Liver (tissue), 9 donors: ENCODE results near the gene PPARA. TPM values are rescaled to one million over a fixed set of nuclear protein-coding genes. Genes with fewer than 3 reads are reported as not detected.
A peak's percentile ranks its signal among the peaks of the same experiment; 100 is the strongest.

Experiments
- DNase-seq: peaks from one replicate; pipeline ENCODE4 v3.0.0-alpha.2; 2017; ENCODE audit warnings: low spot score
- H3K27ac ChIP-seq, 2 donors: one replicate each; pipeline ENCODE4 v1.7.0; 2013; ENCODE audit warnings: inconsistent platforms in 2 of 2, low read length in 2 of 2, control low read depth in 1 of 2, low read depth in 1 of 2, mild to moderate bottlenecking in 1 of 2
- H3K27me3 ChIP-seq, 4 donors: one replicate each; pipeline versions ENCODE4 v1.6.1 to v1.7.0; 2013; ENCODE audit warnings: low read length in 3 of 4, inconsistent platforms in 1 of 4, mild to moderate bottlenecking in 1 of 4, moderate library complexity in 1 of 4; ENCODE audit not compliant: control insufficient read depth in 4 of 4, insufficient read depth in 4 of 4
- H3K36me3 ChIP-seq, 4 donors: one replicate each; pipeline versions ENCODE4 v1.6.1 to v1.7.0; 2013; ENCODE audit warnings: low read length in 3 of 4, mild to moderate bottlenecking in 3 of 4, low read depth in 1 of 4, moderate library complexity in 1 of 4; ENCODE audit not compliant: control insufficient read depth in 4 of 4, insufficient read depth in 3 of 4
- H3K4me1 ChIP-seq, 4 donors: one replicate each; pipeline versions ENCODE4 v1.6.1 to v1.7.0; 2013; ENCODE audit warnings: low read length in 3 of 4, mild to moderate bottlenecking in 3 of 4, moderate library complexity in 1 of 4; ENCODE audit not compliant: control insufficient read depth in 4 of 4, insufficient read depth in 4 of 4
- H3K4me3 ChIP-seq, 3 donors: one replicate each; pipeline versions ENCODE4 v1.6.1 to v1.7.0; 2013; ENCODE audit warnings: low read length in 3 of 3, control low read depth in 1 of 3, low read depth in 1 of 3, mild to moderate bottlenecking in 1 of 3
- H3K9ac ChIP-seq, 2 donors: one replicate each; pipeline ENCODE4 v1.7.0; 2013; ENCODE audit warnings: low read length in 2 of 2, mild to moderate bottlenecking in 2 of 2, moderate library complexity in 2 of 2, control low read depth in 1 of 2, low read depth in 1 of 2
- H3K9me3 ChIP-seq, 4 donors: one replicate each; pipeline versions ENCODE4 v1.6.1 to v1.7.0; 2013; ENCODE audit warnings: low read length in 3 of 4; ENCODE audit not compliant: control insufficient read depth in 4 of 4
- ATF3 ChIP-seq: IDR thresholded peaks from 2 replicates; pipeline ENCODE4 v1.6.1; 2016; ENCODE audit warnings: antibody characterized with exemption
- HNF4A ChIP-seq, 2 donors: conservative IDR thresholded peaks; 2 replicates each; pipeline ENCODE4 v1.6.1; 2016; ENCODE audit warnings: antibody characterized with exemption in 2 of 2, mild to moderate bottlenecking in 2 of 2
- JUND ChIP-seq, 2 donors: IDR thresholded peaks; 2 replicates each; pipeline ENCODE4 v1.6.1; 2016; ENCODE audit warnings: antibody characterized with exemption in 2 of 2
- MAX ChIP-seq: IDR thresholded peaks from 2 replicates; pipeline ENCODE4 v1.6.1; 2016; ENCODE audit warnings: antibody characterized with exemption
- NR2F2 ChIP-seq: IDR thresholded peaks from 2 replicates; pipeline ENCODE4 v1.6.1; 2016; ENCODE audit warnings: antibody characterized with exemption
- RAD21 ChIP-seq, 2 donors: IDR thresholded peaks; 2 replicates each; pipeline ENCODE4 v1.6.1; 2016; ENCODE audit warnings: antibody characterized with exemption in 2 of 2, mild to moderate bottlenecking in 2 of 2
- REST ChIP-seq: IDR thresholded peaks from 2 replicates; pipeline ENCODE4 v1.6.1; 2016; ENCODE audit warnings: antibody characterized with exemption, mild to moderate bottlenecking
- RXRA ChIP-seq, 2 donors: IDR thresholded peaks; 2 replicates each; pipeline ENCODE4 v1.6.1; 2017 to 2018; ENCODE audit warnings: antibody characterized with exemption in 2 of 2, mild to moderate bottlenecking in 1 of 2
- SP1 ChIP-seq: IDR thresholded peaks from 2 replicates; pipeline ENCODE4 v1.6.1; 2018; ENCODE audit warnings: antibody characterized with exemption, mild to moderate bottlenecking
- YY1 ChIP-seq: IDR thresholded peaks from 2 replicates; pipeline ENCODE4 v1.6.1; 2016; ENCODE audit warnings: antibody characterized with exemption, mild to moderate bottlenecking
- ZBTB33 ChIP-seq: IDR thresholded peaks from 2 replicates; pipeline ENCODE4 v1.6.1; 2016; ENCODE audit warnings: antibody characterized with exemption
- WGBS: extraction: QIAGEN DNeasy Blood & Tissue Kit; methylation state at CpG from one replicate; pipeline ENCODE4 v1.1.7; 2013; 5-methylcytosine and 5-hydroxymethylcytosine counted together
- polyA plus RNA-seq, 2 donors: library from polyadenylated mRNA; stranded (reverse) in 1 of 2; unstranded in 1 of 2; fragments of 200-250 nt in 1 of 2; fragments of >200 nt in 1 of 2; fragmentation: Nextera tagmentation in 1 of 2; extraction: Ambion mirVana in 1 of 2; gene quantifications; one replicate each; pipeline versions ENCODE4 v1.2.1 to v1.2.3, GENCODE V29; 2013 to 2015
- total RNA-seq, 2 donors: library from RNA; depleted of rRNA; stranded (reverse); fragments of >200 nt; gene quantifications; one replicate each; pipeline ENCODE4 v1.2.3, GENCODE V29; 2014
- donor health status: healthy.
- donor health status: healthy.
- donor health status: healthy.
- donor health status: healthy.
- donor health status: healthy.

PPARA gene
- total and polyA plus RNA-seq, 4 donors = 31.2 to 78.8 (median 41.3) TPM

GRCh38 chr22:46193898-46194310 lies 43.6 kb downstream of the PPARA start (continued):
- TF ChIP-seq ZBTB33 = no peak
- TF ChIP-seq ATF3 = no peak
- TF ChIP-seq NR2F2 = no peak

- TF ChIP-seq HNF4A (conservative IDR thresholded peaks at IDR 0.05) = peak; percentile 55 to 85
- TF ChIP-seq RXRA (IDR thresholded peaks at IDR 0.05) = peak in 1 of 2 donors; percentile 68
- peak; percentile 43 for TF ChIP-seq YY1
- peak; percentile 26 for TF ChIP-seq REST
- no peak for TF ChIP-seq NR2F2
- TF ChIP-seq SP1 = no peak
- TF ChIP-seq JUND (IDR thresholded peaks at IDR 0.05) = peak in 1 of 2 donors; percentile 95
- TF ChIP-seq MAX = peak; percentile 65
- H3K9ac ChIP-seq = no peak overlapping the region
- 53% methylated on average over 18 of the region's 18 CpGs for WGBS
- peaks cover 2 to 18% (median 12%) of the 10 kb centered on the region in 4 donors for H3K36me3 ChIP-seq
- H3K9me3 ChIP-seq = no peaks in the 10 kb centered on the region
- no peak overlapping the region for H3K4me3 ChIP-seq
- DNase-seq = no peak
- H3K27me3 ChIP-seq = no peaks in the 10 kb centered on the region
- H3K4me1 ChIP-seq = peaks cover 5 to 29% (median 17%) of the 10 kb centered on the region in 4 donors
- peak overlapping the region; percentile 87 to 92 for H3K27ac ChIP-seq
Observed at GRCh38 chr22:46195487-46196165, 45.3 kb downstream of the PPARA start.

GRCh38 chr22:46196278-46196677 lies 46.0 kb downstream of the PPARA start:
- H3K27me3 ChIP-seq = no peaks in the 10 kb centered on the region
- DNase-seq = no peak
- 31% methylated on average over 8 of the region's 8 CpGs for WGBS
- H3K36me3 ChIP-seq = peaks cover 2 to 21% (median 14%) of the 10 kb centered on the region in 4 donors
- peak overlapping the region; percentile 87 to 92 for H3K27ac ChIP-seq
- peak in 1 of 2 donors; percentile 46 for TF ChIP-seq RXRA (IDR thresholded peaks at IDR 0.05)
- no peak for TF ChIP-seq REST
- peak in 1 of 2 donors; percentile 9 for TF ChIP-seq RAD21 (IDR thresholded peaks at IDR 0.05)
- peaks cover 5 to 27% (median 17%) of the 10 kb centered on the region in 4 donors for H3K4me1 ChIP-seq
- H3K9me3 ChIP-seq = no peaks in the 10 kb centered on the region
- H3K9ac ChIP-seq = no peak overlapping the region
- H3K4me3 ChIP-seq = no peak overlapping the region
